K562 (cell line): Measurements from ENCODE around the gene TPMT. TPM values are rescaled to one million over a fixed set of nuclear protein-coding genes. Genes with fewer than 3 reads are reported as not detected.
A peak's percentile ranks its signal among the peaks of the same experiment; 100 is the strongest.

Source experiments
- ATAC-seq: fragments of 200-7000 bp; cut with Tn5 transposase; 3 replicates; pipeline ENCODE4 v1.9.1; 2020; ENCODE audit warnings: moderate library complexity
- BruUV-seq: library from RNA; stranded (reverse); fragments of 400-500 nt; replicated peaks from 2 replicates; lab custom pipeline; 2021; lab: Mats Ljungman, UMichigan
- CTCF ChIA-PET: fragments of 300-600 bp; formaldehyde crosslinking; extraction: SDS; loops from one replicate; lab custom pipeline; 2021; ENCODE audit warnings: low intra/inter-chr PET ratio; lab: Yijun Ruan, JAX
- POLR2A ChIA-PET: fragments of 300-600, 350-650 bp; sonication (Branson Sonifier 250); formaldehyde crosslinking; extraction: SDS; loops from one replicate; lab custom pipeline; 2021; ENCODE audit warnings: antibody characterized with exemption, inconsistent platforms; lab: Yijun Ruan, JAX
- DNase-seq, 4 experiments: peaks; one replicate each; pipeline versions ENCODE4 v3.0.0 to v3.0.0-alpha.2; 2011 to 2018; ENCODE audit warnings: low spot score in 3 of 4, mixed read lengths in 3 of 4; ENCODE audit errors: extremely low read depth in 1 of 4
- FAIRE-seq: peaks from 2 replicates; lab custom pipeline; 2011; peaks lifted over from hg19 to GRCh38; lab: Jason Lieb, UNC
- H2AFZ ChIP-seq: 2 replicates; pipeline ENCODE4 v1.6.0; 2011; ENCODE audit warnings: low read depth, low read length, control low read depth, inconsistent platforms
- H3K27ac ChIP-seq: fragments of 200-600 bp; 3 replicates; pipeline ENCODE4 v1.8.0; 2011; ENCODE audit warnings: low read depth, mild to moderate bottlenecking, control low read depth, inconsistent platforms, low read length, moderate library complexity, mixed read lengths; ENCODE audit errors: extremely low read depth
- H3K27me3 ChIP-seq, 2 experiments: fragments of 300-600 bp in 1 of 2; 2 replicates in 1 of 2; 3 replicates in 1 of 2; pipeline versions ENCODE4 v1.6.0 to v1.8.0; 2011; ENCODE audit warnings: inconsistent platforms in 2 of 2, low read length in 2 of 2, mild to moderate bottlenecking in 1 of 2, mixed read lengths in 1 of 2, moderate library complexity in 1 of 2; ENCODE audit not compliant: control insufficient read depth in 2 of 2, insufficient read depth in 2 of 2
- H3K36me3 ChIP-seq: fragments of 300-600 bp; 3 replicates; pipeline ENCODE4 v1.8.0; 2011; ENCODE audit warnings: mild to moderate bottlenecking, low read length, inconsistent platforms; ENCODE audit not compliant: control insufficient read depth, insufficient read depth
- H3K4me1 ChIP-seq, 2 experiments: fragments of 200-600 bp in 1 of 2; replicated peaks in 1 of 2; 2 replicates in 1 of 2; 3 replicates in 1 of 2; pipeline versions ENCODE4 v1.5.1 to v1.8.0; 2011; ENCODE audit warnings: inconsistent platforms in 2 of 2, low read length in 2 of 2, mild to moderate bottlenecking in 1 of 2, mixed read lengths in 1 of 2, moderate library complexity in 1 of 2; ENCODE audit not compliant: control insufficient read depth in 2 of 2, insufficient read depth in 2 of 2
- H3K4me2 ChIP-seq: 2 replicates; pipeline ENCODE4 v1.6.1; 2011; ENCODE audit warnings: low read length, control low read depth, inconsistent platforms, mixed read lengths; ENCODE audit not compliant: insufficient read depth
- H3K4me3 ChIP-seq: fragments of 200-600 bp; sonication (generic), shearing (Covaris generic); 2 replicates; pipeline ENCODE4 v1.5.1; 2016; ENCODE audit warnings: control low read depth, inconsistent platforms
- H3K79me2 ChIP-seq: fragments of 200-600 bp; 3 replicates; pipeline ENCODE4 v1.8.0; 2011; ENCODE audit warnings: low read length, inconsistent platforms; ENCODE audit not compliant: control insufficient read depth, insufficient read depth
- H3K9ac ChIP-seq, 2 experiments: 2 replicates each; pipeline versions ENCODE4 v1.6.0 to v1.6.1; 2011; ENCODE audit warnings: low read depth in 2 of 2, low read length in 2 of 2, control low read depth in 1 of 2, inconsistent platforms in 1 of 2, mild to moderate bottlenecking in 1 of 2, mixed read lengths in 1 of 2; ENCODE audit not compliant: insufficient read depth in 1 of 2
- H3K9me1 ChIP-seq: one replicate; pipeline ENCODE4 v1.6.0; 2011; ENCODE audit warnings: inconsistent platforms, mild to moderate bottlenecking, low read length, moderate library complexity; ENCODE audit not compliant: control insufficient read depth, insufficient read depth
- H3K9me3 ChIP-seq: replicated peaks from 2 replicates; pipeline ENCODE4 v1.5.1; 2011; ENCODE audit warnings: low read depth, low read length, inconsistent platforms; ENCODE audit not compliant: control insufficient read depth, insufficient read depth
- H4K20me1 ChIP-seq: replicated peaks from 2 replicates; pipeline ENCODE4 v1.6.1; 2011; ENCODE audit warnings: low read length, inconsistent platforms, mixed read lengths; ENCODE audit not compliant: control insufficient read depth, insufficient read depth
- BRCA1 ChIP-seq, 2 experiments: fragments of 450-650 bp in 1 of 2; sonication (generic) in 1 of 2; formaldehyde crosslinking in 1 of 2; IDR thresholded peaks; 2 replicates each; pipeline versions ENCODE4 v1.5.0 to v1.6.1; 2017 to 2020; ENCODE audit warnings: mild to moderate bottlenecking in 1 of 2, missing genetic modification reagents in 1 of 2
- E2F6 ChIP-seq, 2 experiments: IDR thresholded peaks; 2 replicates each; pipeline ENCODE4 v1.6.1; 2011; ENCODE audit warnings: borderline replicate concordance in 1 of 2, control low read depth in 1 of 2, low read depth in 1 of 2, low read length in 1 of 2, mild to moderate bottlenecking in 1 of 2, mixed read lengths in 1 of 2, moderate library complexity in 1 of 2; ENCODE audit not compliant: insufficient read depth in 1 of 2, insufficient read length in 1 of 2, poor library complexity in 1 of 2, severe bottlenecking in 1 of 2; ENCODE audit errors: extremely low read depth in 1 of 2
- ETS1 ChIP-seq: conservative IDR thresholded peaks from 2 replicates; pipeline ENCODE4 v1.6.1; 2011; ENCODE audit warnings: low read depth, mild to moderate bottlenecking, low read length; ENCODE audit not compliant: control insufficient read depth
- MBD2 ChIP-seq: sonication (generic); IDR thresholded peaks from 2 replicates; pipeline ENCODE4 v1.6.1; 2016; ENCODE audit warnings: low read depth, borderline replicate concordance
- RCOR1 ChIP-seq, 2 experiments: IDR thresholded peaks; 2 replicates each; pipeline ENCODE4 v1.6.1; 2012; ENCODE audit warnings: low read depth in 2 of 2, low read length in 2 of 2, borderline replicate concordance in 1 of 2, improper control_type of control experiment in 1 of 2
- ZBTB40 ChIP-seq, 2 experiments: fragments of 450-650 bp in 1 of 2; sonication (generic) in 1 of 2; formaldehyde crosslinking in 1 of 2; IDR thresholded peaks; 2 replicates each; pipeline versions ENCODE4 v1.7.1 to v1.9.0; 2016 to 2022; ENCODE audit warnings: inconsistent platforms in 1 of 2, mild to moderate bottlenecking in 1 of 2, missing genetic modification reagents in 1 of 2
- ZNF121 ChIP-seq: sonication (generic); formaldehyde crosslinking; conservative IDR thresholded peaks from 2 replicates; pipeline ENCODE4 v1.8.0; 2022; ENCODE audit warnings: missing genetic modification reagents
- WGBS: fragments of 100-300 bp; shearing (Covaris generic); methylation state at CpG from one replicate; pipeline ENCODE4 v1.1.6; 2016; ENCODE audit warnings: low coverage, mixed read lengths; ENCODE audit not compliant: insufficient coverage; ENCODE audit errors: missing lambda C conversion rate; 5-methylcytosine and 5-hydroxymethylcytosine counted together
- in situ Hi-C: fragments of 300-500 bp; cut with MboI; formaldehyde crosslinking; loops from 4 replicates; pipeline ENCODE4 v1.15.0; 2018; ENCODE audit warnings: inconsistent platforms, mixed read lengths
- intact Hi-C: fragments of 100-400 bp; cut with micrococcal nuclease; formaldehyde crosslinking; loops from 2 replicates; pipeline ENCODE4 v1.14.2; 2022
- polyA plus RNA-seq, 8 experiments: library from polyadenylated mRNA; depleted of rRNA in 4 of 8; stranded (reverse) in 5 of 8; unstranded in 3 of 8; fragments of >200 nt; fragmentation: Nextera tagmentation in 2 of 8; fragmentation: Illumina TruSeq in 1 of 8; extraction: Ambion mirVana in 2 of 8; extraction: Trizol in 1 of 8; gene quantifications; 2 replicates each; pipeline versions ENCODE4 v1.2.1 to v1.2.3, GENCODE V29; 2011 to 2014; ENCODE audit warnings: inconsistent platforms in 1 of 8, missing spikeins in 1 of 8
- total RNA-seq, 7 experiments: library from RNA; depleted of rRNA in 6 of 7; stranded (reverse); fragments of >200 nt in 6 of 7; fragmentation: Illumina TruSeq in 2 of 7; extraction: Trizol in 2 of 7; gene quantifications; 2 replicates each; pipeline versions ENCODE4 v1.2.1 to v1.2.3, GENCODE V29; 2011 to 2021; ENCODE audit warnings: low replicate concordance in 1 of 7

The TPMT gene
- total and polyA plus RNA-seq, 9 of the 15 experiments (the other 6 are each of a cell fraction or from before 2014, with no cell fraction given), result 24.2 to 67.4 (median 46.5) TPM

GRCh38 chr6:18177286-18177965 is 22.5 kb upstream of the TPMT start:
- H2AFZ ChIP-seq, result no peak overlapping the region
- no peak overlapping the region for H3K27ac ChIP-seq
- no peaks in the 10 kb centered on the region for H3K27me3 ChIP-seq
- H3K4me1 ChIP-seq, result peaks cover 0 to 2% of the 10 kb centered on the region in 2 experiments; a peak in 1 of 5 replicates
- intact Hi-C loops (no loop called here), in situ Hi-C loops (no loop called here)
- ChIA-PET CTCF (no interaction called here), POLR2A (no interaction called here)
- H3K9me1 ChIP-seq, result no peaks in the 10 kb centered on the region
- H3K9ac ChIP-seq, result no peak overlapping the region
- no peak overlapping the region for H3K4me2 ChIP-seq
- peaks cover 15% of the 10 kb centered on the region; the same call in 2 of the 3 replicates for H3K36me3 ChIP-seq
- ATAC-seq, result no peak
- no TSS peak for BruUV-seq
- FAIRE-seq, result no peak
- DNase-seq, result no peak
- H3K79me2 ChIP-seq, result peaks cover 3% of the 10 kb centered on the region
- H4K20me1 ChIP-seq, result no peaks in the 10 kb centered on the region
- TF ChIP-seq ETS1, result no peak
- TF ChIP-seq ZBTB40 (IDR thresholded peaks at IDR 0.05), result peak; percentile 39; the same call in 1 of the 2 replicates
- peak; percentile 66 for TF ChIP-seq ZBTB40 (CRISPR knock-in tag; IDR thresholded peaks at IDR 0.05)
- TF ChIP-seq ZNF121 (CRISPR knock-in tag), result 0 out of 2 replicates have a peak, but pooled peaks have one; percentile 16
- no peak for TF ChIP-seq BRCA1 (IDR thresholded peaks at IDR 0.05)
- TF ChIP-seq BRCA1 (CRISPR knock-in tag; IDR thresholded peaks at IDR 0.05), result no peak
- no peak for TF ChIP-seq E2F6 (IDR thresholded peaks at IDR 0.05; ENCODE audit: borderline replicate concordance in 1 of 2, extremely low read depth in 1 of 2, insufficient read depth in 1 of 2, insufficient read length in 1 of 2, low read depth in 1 of 2, low read length in 1 of 2, poor library complexity in 1 of 2, severe bottlenecking in 1 of 2)
- TF ChIP-seq RCOR1 (IDR thresholded peaks at IDR 0.05; ENCODE audit: borderline replicate concordance in 1 of 2, low read depth in 2 of 2, low read length in 2 of 2), result no peak
- no peak for TF ChIP-seq MBD2
- 94% methylated on average over 4 of the region's 4 CpGs for WGBS
- no peak overlapping the region for H3K4me3 ChIP-seq
- no peaks in the 10 kb centered on the region for H3K9me3 ChIP-seq
